Fibroblast of pulmonary artery (primary cell): ENCODE results near the gene CADM1.

ENCODE experiments used
- DNase-seq: peaks from one replicate; pipeline ENCODE4 v3.0.0-alpha.2; 2010; ENCODE audit warnings: low read depth
- H3K4me3 ChIP-seq: replicated peaks from 2 replicates; pipeline ENCODE4 v1.5.1; 2011; ENCODE audit warnings: low read depth, mild to moderate bottlenecking, control low read depth, low read length, moderate library complexity
- CTCF ChIP-seq: IDR thresholded peaks from 2 replicates; pipeline ENCODE4 v1.5.1; 2011; ENCODE audit warnings: mild to moderate bottlenecking, control low read depth, low read length, inconsistent platforms; ENCODE audit errors: missing control alignments

Gene CADM1

GRCh38 chr11:115460512-115460911, 43.7 kb downstream of the CADM1 start:
- no peak overlapping the region for H3K4me3 ChIP-seq
- TF ChIP-seq CTCF, result no peak
- DNase-seq, result no peak

- no peak for DNase-seq
- H3K4me3 ChIP-seq, result no peak overlapping the region
- TF ChIP-seq CTCF, result no peak
Observed at GRCh38 chr11:115459563-115459962, 44.7 kb downstream of the CADM1 start.

GRCh38 chr11:115458877-115459276, 45.3 kb downstream of the CADM1 start:
- no peak for DNase-seq
- H3K4me3 ChIP-seq, result no peak overlapping the region
- no peak for TF ChIP-seq CTCF

- H3K4me3 ChIP-seq, result no peak overlapping the region
- no peak for TF ChIP-seq CTCF
- DNase-seq, result no peak
Observed at GRCh38 chr11:115456019-115456418, 48.2 kb downstream of the CADM1 start.

- no peak for DNase-seq
- TF ChIP-seq CTCF, result no peak
- H3K4me3 ChIP-seq, result no peak overlapping the region
Observed at GRCh38 chr11:115455613-115456012, 48.6 kb downstream of the CADM1 start.

GRCh38 chr11:115454525-115454924, 49.7 kb downstream of the CADM1 start:
- TF ChIP-seq CTCF, result no peak
- H3K4me3 ChIP-seq, result no peak overlapping the region
- DNase-seq, result no peak

- no peak for DNase-seq
- TF ChIP-seq CTCF, result no peak
- no peak overlapping the region for H3K4me3 ChIP-seq
Observed at GRCh38 chr11:115453693-115454490, 50.3 kb downstream of the CADM1 start.
